H9 (cell line): Measurements from ENCODE around the gene MCU. TPM values are rescaled to one million over a fixed set of nuclear protein-coding genes. Genes with fewer than 3 reads are reported as not detected.

ENCODE experiments used
- DNase-seq: peaks from one replicate; pipeline ENCODE4 v3.0.0-alpha.2; 2017
- H2AFZ ChIP-seq: one replicate; pipeline ENCODE4 v1.6.1; 2013; ENCODE audit warnings: mild to moderate bottlenecking, low read length, control low read depth, moderate library complexity
- H2AK5ac ChIP-seq: 2 replicates; pipeline ENCODE4 v1.6.1; 2013; ENCODE audit warnings: low read length, control low read depth, mixed read lengths; ENCODE audit not compliant: insufficient read length
- H2BK120ac ChIP-seq: one replicate; pipeline ENCODE4 v1.6.1; 2013; ENCODE audit warnings: low read depth, mild to moderate bottlenecking, low read length, control low read depth, inconsistent platforms; ENCODE audit not compliant: poor library complexity, severe bottlenecking
- H2BK12ac ChIP-seq: 2 replicates; pipeline ENCODE4 v1.6.1; 2013; ENCODE audit warnings: low read length, control low read depth, mixed read lengths, low read depth; ENCODE audit not compliant: insufficient read length
- H2BK15ac ChIP-seq: 2 replicates; pipeline ENCODE4 v1.6.1; 2013; ENCODE audit warnings: low read depth, low read length, control low read depth
- H2BK20ac ChIP-seq: one replicate; pipeline ENCODE4 v1.6.1; 2013; ENCODE audit warnings: low read depth, mild to moderate bottlenecking, low read length, control low read depth, inconsistent platforms; ENCODE audit not compliant: poor library complexity, severe bottlenecking
- H2BK5ac ChIP-seq: 2 replicates; pipeline ENCODE4 v1.6.1; 2013; ENCODE audit warnings: low read length, control low read depth, mixed read lengths; ENCODE audit not compliant: insufficient read length
- H3K14ac ChIP-seq: 2 replicates; pipeline ENCODE4 v1.6.1; 2013; ENCODE audit warnings: low read length, control low read depth; ENCODE audit not compliant: insufficient read depth
- H3K18ac ChIP-seq: 2 replicates; pipeline ENCODE4 v1.6.1; 2013; ENCODE audit warnings: low read depth, mild to moderate bottlenecking, mixed read lengths, low read length, control low read depth; ENCODE audit not compliant: insufficient read length
- H3K23ac ChIP-seq: 2 replicates; pipeline ENCODE4 v1.6.1; 2013; ENCODE audit warnings: low read length, control low read depth, mixed read lengths, low read depth; ENCODE audit not compliant: insufficient read length
- H3K23me2 ChIP-seq: 2 replicates; pipeline ENCODE4 v1.6.1; 2013; ENCODE audit warnings: low read depth, mild to moderate bottlenecking, mixed read lengths, low read length, control low read depth; ENCODE audit not compliant: insufficient read length, poor library complexity, severe bottlenecking
- H3K27ac ChIP-seq: 2 replicates; pipeline ENCODE4 v1.5.1; 2013; ENCODE audit warnings: low read length, control low read depth, mixed read lengths, low read depth; ENCODE audit not compliant: insufficient read length
- H3K27me3 ChIP-seq: 2 replicates; pipeline ENCODE4 v1.6.1; 2013; ENCODE audit warnings: low read length, control low read depth, inconsistent platforms; ENCODE audit not compliant: insufficient read depth
- H3K4ac ChIP-seq: 2 replicates; pipeline ENCODE4 v1.6.1; 2013; ENCODE audit warnings: low read depth, mild to moderate bottlenecking, control low read depth, inconsistent platforms, low read length, moderate library complexity
- H3K4me1 ChIP-seq: 2 replicates; pipeline ENCODE4 v1.6.1; 2013; ENCODE audit warnings: low read length, control low read depth, inconsistent platforms; ENCODE audit not compliant: insufficient read depth
- H3K4me2 ChIP-seq: 2 replicates; pipeline ENCODE4 v1.6.1; 2013; ENCODE audit warnings: low read length, control low read depth, mixed read lengths; ENCODE audit not compliant: insufficient read length, insufficient read depth
- H3K56ac ChIP-seq: 2 replicates; pipeline ENCODE4 v1.6.1; 2013; ENCODE audit warnings: low read depth, mild to moderate bottlenecking, mixed read lengths, low read length, control low read depth; ENCODE audit not compliant: insufficient read length
- H3K79me1 ChIP-seq: 2 replicates; pipeline ENCODE4 v1.6.1; 2013; ENCODE audit warnings: low read depth, mild to moderate bottlenecking, moderate library complexity, low read length, control low read depth, inconsistent platforms; ENCODE audit not compliant: insufficient read depth, poor library complexity, severe bottlenecking
- H3K79me2 ChIP-seq: 2 replicates; pipeline ENCODE4 v1.6.1; 2013; ENCODE audit warnings: low read length, control low read depth, inconsistent platforms; ENCODE audit not compliant: insufficient read depth
- H3K9ac ChIP-seq: 2 replicates; pipeline ENCODE4 v1.6.1; 2013; ENCODE audit warnings: low read length, control low read depth, mixed read lengths; ENCODE audit not compliant: insufficient read length; ENCODE audit errors: extremely low read depth
- H3K9me3 ChIP-seq: one replicate; pipeline ENCODE4 v1.6.1; 2013; ENCODE audit warnings: low read depth, low read length, inconsistent platforms; ENCODE audit not compliant: control insufficient read depth
- H3T11ph ChIP-seq: one replicate; pipeline ENCODE4 v1.6.1; 2013; ENCODE audit warnings: mild to moderate bottlenecking, low read length, control low read depth, inconsistent platforms
- H4K20me1 ChIP-seq: one replicate; pipeline ENCODE4 v1.6.1; 2013; ENCODE audit not compliant: control insufficient read depth, insufficient read length, insufficient read depth
- H4K5ac ChIP-seq: 2 replicates; pipeline ENCODE4 v1.6.1; 2013; ENCODE audit warnings: low read depth, mild to moderate bottlenecking, mixed read lengths, low read length, control low read depth; ENCODE audit not compliant: insufficient read length
- H4K8ac ChIP-seq: replicated peaks from 2 replicates; pipeline ENCODE4 v1.6.1; 2013; ENCODE audit warnings: low read length, control low read depth, mixed read lengths, low read depth; ENCODE audit not compliant: insufficient read length
- H4K91ac ChIP-seq: 2 replicates; pipeline ENCODE4 v1.6.1; 2013; ENCODE audit warnings: low read depth, mild to moderate bottlenecking, moderate library complexity, mixed read lengths, low read length, control low read depth; ENCODE audit not compliant: insufficient read length
- H3K27ac Mint-ChIP-seq, 3 experiments: 2 replicates in 2 of 3; 3 replicates in 1 of 3; pipeline ENCODE4 v1.8.0; 2020 to 2021; ENCODE audit warnings: mixed read lengths in 3 of 3, mild to moderate bottlenecking in 1 of 3, moderate library complexity in 1 of 3
- H3K27me3 Mint-ChIP-seq: 2 replicates; pipeline ENCODE4 v1.8.0; 2021; ENCODE audit warnings: low read depth, mild to moderate bottlenecking, moderate library complexity, mixed read lengths
- H3K36me3 Mint-ChIP-seq, 3 experiments: 2 replicates in 2 of 3; 3 replicates in 1 of 3; pipeline ENCODE4 v1.8.0; 2020 to 2021; ENCODE audit warnings: low read depth in 3 of 3, mixed read lengths in 3 of 3; ENCODE audit not compliant: insufficient read depth in 1 of 3
- H3K4me1 Mint-ChIP-seq, 2 experiments: 2 replicates each; pipeline ENCODE4 v1.8.0; 2020; ENCODE audit warnings: mixed read lengths in 2 of 2
- H3K4me3 Mint-ChIP-seq, 2 experiments: 2 replicates in 1 of 2; 3 replicates in 1 of 2; pipeline ENCODE4 v1.8.0; 2020 to 2021; ENCODE audit warnings: mild to moderate bottlenecking in 2 of 2, mixed read lengths in 2 of 2, moderate library complexity in 1 of 2
- H3K9me3 Mint-ChIP-seq, 2 experiments: 2 replicates in 1 of 2; 3 replicates in 1 of 2; pipeline ENCODE4 v1.8.0; 2020; ENCODE audit warnings: mild to moderate bottlenecking in 2 of 2, mixed read lengths in 2 of 2, moderate library complexity in 1 of 2
- CTCF ChIP-seq: fragments of 200-600 bp; sonication (generic); conservative IDR thresholded peaks from 3 replicates; pipeline ENCODE4 v1.8.0; 2021; ENCODE audit warnings: antibody characterized with exemption, mild to moderate bottlenecking
- WGBS: extraction: QIAGEN DNeasy Blood & Tissue Kit; methylation state at CpG from one replicate; pipeline ENCODE4 v1.1.7; 2013; ENCODE audit warnings: missing lambda C conversion rate, low lambda C conversion rate, mixed read lengths; ENCODE audit not compliant: insufficient read length; ENCODE audit errors: extremely low coverage; 5-methylcytosine and 5-hydroxymethylcytosine counted together
- total RNA-seq: library from RNA; stranded (reverse); gene quantifications from 2 replicates; pipeline ENCODE4 v1.2.1, GENCODE V29; 2021

Gene MCU
- total RNA-seq, 1 experiment from 2014 or later, result 36.6 TPM

DNA sequence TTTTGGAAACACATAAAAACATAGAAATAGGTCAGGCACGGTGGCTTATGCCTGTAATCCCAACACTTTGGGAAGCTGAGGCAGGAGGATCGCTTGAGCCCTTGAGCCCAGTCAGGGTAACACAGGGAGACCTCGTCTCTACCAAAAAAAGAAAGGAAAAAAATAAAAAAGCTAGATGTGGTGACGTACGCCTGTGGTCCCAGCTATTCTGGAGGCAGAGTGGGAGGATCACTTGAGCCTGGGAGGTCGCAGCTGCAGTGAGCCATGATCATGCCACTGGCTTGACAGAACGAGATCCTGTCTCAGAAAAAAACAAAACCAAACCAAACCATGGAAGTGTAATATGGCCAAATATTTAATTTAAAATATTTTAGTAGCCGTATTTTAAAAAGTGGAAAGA, 55.6 kb downstream of the MCU start:
- no peak overlapping the region for H3K23ac ChIP-seq
- Mint-ChIP-seq H3K4me3 (no peak overlapping the region), H3K27me3 (no peaks in the 10 kb centered on the region), H3K4me1 (peaks cover 19 to 40% of the 10 kb centered on the region in 2 experiments), H3K36me3 (peaks cover 0 to 4% (median 0%) of the 10 kb centered on the region in 3 experiments; a peak in 3 of 7 replicates), H3K9me3 (no peaks in the 10 kb centered on the region), H3K27ac (0 out of 7 replicates have a peak overlapping the region, but pooled peaks of 1 of the 3 experiments have one; percentile 40)
- peaks cover 4% of the 10 kb centered on the region; the same call in 1 of the 2 replicates for H3K79me2 ChIP-seq
- no peak overlapping the region for H4K5ac ChIP-seq
- peaks cover 1% of the 10 kb centered on the region for H3K4me1 ChIP-seq
- no peak overlapping the region for H2AFZ ChIP-seq
- no peak overlapping the region for H2AK5ac ChIP-seq
- H3K9me3 ChIP-seq, result no peaks in the 10 kb centered on the region
- peaks cover 6% of the 10 kb centered on the region for H3K79me1 ChIP-seq
- H4K91ac ChIP-seq, result no peak overlapping the region
- no peaks in the 10 kb centered on the region for H3K27me3 ChIP-seq
- H3K14ac ChIP-seq, result no peak overlapping the region
- H4K8ac ChIP-seq, result no peak overlapping the region
- H3K4ac ChIP-seq, result no peak overlapping the region
- H3K56ac ChIP-seq, result no peak overlapping the region
- no peaks in the 10 kb centered on the region for H3K23me2 ChIP-seq
- H2BK12ac ChIP-seq, result no peak overlapping the region
- no peak for TF ChIP-seq CTCF
- H3T11ph ChIP-seq, result no peak overlapping the region
- no peaks in the 10 kb centered on the region for H4K20me1 ChIP-seq
- H3K18ac ChIP-seq, result no peak overlapping the region
- H3K27ac ChIP-seq, result no peak overlapping the region
- no peak for DNase-seq
- H2BK120ac ChIP-seq, result no peak overlapping the region
- H2BK20ac ChIP-seq, result no peak overlapping the region
- WGBS, result no CpG with 5 or more reads among the region's 8 CpGs
- H3K4me2 ChIP-seq, result no peak overlapping the region
- H2BK15ac ChIP-seq, result no peak overlapping the region
- H2BK5ac ChIP-seq, result no peak overlapping the region
- H3K9ac ChIP-seq, result no peak overlapping the region
